Ishikawa (cell line): ENCODE measurements around the gene PLA2G15.

Source experiments
- CREB1 ChIP-seq: IDR thresholded peaks from 2 replicates; pipeline ENCODE4 v1.6.1; 2012; ENCODE audit warnings: low read depth
- EP300 ChIP-seq: IDR thresholded peaks from 2 replicates; pipeline ENCODE4 v1.6.1; 2012; ENCODE audit warnings: borderline replicate concordance
- FOXM1 ChIP-seq: IDR thresholded peaks from 2 replicates; pipeline ENCODE4 v1.6.1; 2012; ENCODE audit warnings: low read depth, borderline replicate concordance
- NFIC ChIP-seq: IDR thresholded peaks from 2 replicates; pipeline ENCODE4 v1.6.1; 2012
- RAD21 ChIP-seq: IDR thresholded peaks from 2 replicates; pipeline ENCODE4 v1.6.1; 2012; ENCODE audit warnings: low read depth
- TCF12 ChIP-seq: IDR thresholded peaks from 2 replicates; pipeline ENCODE4 v1.6.1; 2012; ENCODE audit warnings: low read depth
- YY1 ChIP-seq: IDR thresholded peaks from 2 replicates; pipeline ENCODE4 v1.6.1; 2012; ENCODE audit warnings: low read depth
- TF ChIP-seq, protein P1 (sequence below): IDR thresholded peaks from 2 replicates; pipeline ENCODE4 v1.6.1; 2012
- TF ChIP-seq, protein P2 (sequence below): IDR thresholded peaks from 2 replicates; pipeline ENCODE4 v1.6.1; 2012; ENCODE audit warnings: low read depth, mild to moderate bottlenecking

DNA sequence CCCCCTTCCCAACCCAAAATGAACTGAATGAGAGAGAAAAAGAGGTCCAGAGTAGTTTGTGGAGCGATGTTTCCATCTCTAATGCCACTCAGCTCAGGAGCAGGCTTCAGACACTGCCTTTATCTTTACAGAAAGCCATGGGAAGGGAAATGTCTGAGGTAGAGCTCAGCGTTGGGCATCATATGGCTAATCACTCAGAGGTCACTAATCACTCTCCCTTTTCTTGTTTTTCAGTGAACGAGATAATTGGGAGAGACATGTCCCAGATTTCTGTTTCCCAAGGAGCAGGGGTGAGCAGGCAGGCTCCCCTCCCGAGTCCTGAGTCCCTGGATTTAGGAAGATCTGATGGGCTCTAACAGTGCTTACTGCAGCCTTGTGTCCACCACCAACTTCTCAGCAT lies 19.1 kb upstream of the PLA2G15 start:
- TF ChIP-seq CREB1 (no peak), RAD21 (no peak), FOXM1 (no peak), NFIC (no peak), EP300 (no peak), YY1 (no peak), TCF12 (no peak)
- TF ChIP-seq, protein P1, sequence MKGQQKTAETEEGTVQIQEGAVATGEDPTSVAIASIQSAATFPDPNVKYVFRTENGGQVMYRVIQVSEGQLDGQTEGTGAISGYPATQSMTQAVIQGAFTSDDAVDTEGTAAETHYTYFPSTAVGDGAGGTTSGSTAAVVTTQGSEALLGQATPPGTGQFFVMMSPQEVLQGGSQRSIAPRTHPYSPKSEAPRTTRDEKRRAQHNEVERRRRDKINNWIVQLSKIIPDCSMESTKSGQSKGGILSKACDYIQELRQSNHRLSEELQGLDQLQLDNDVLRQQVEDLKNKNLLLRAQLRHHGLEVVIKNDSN, result no peak
- TF ChIP-seq, protein P2, sequence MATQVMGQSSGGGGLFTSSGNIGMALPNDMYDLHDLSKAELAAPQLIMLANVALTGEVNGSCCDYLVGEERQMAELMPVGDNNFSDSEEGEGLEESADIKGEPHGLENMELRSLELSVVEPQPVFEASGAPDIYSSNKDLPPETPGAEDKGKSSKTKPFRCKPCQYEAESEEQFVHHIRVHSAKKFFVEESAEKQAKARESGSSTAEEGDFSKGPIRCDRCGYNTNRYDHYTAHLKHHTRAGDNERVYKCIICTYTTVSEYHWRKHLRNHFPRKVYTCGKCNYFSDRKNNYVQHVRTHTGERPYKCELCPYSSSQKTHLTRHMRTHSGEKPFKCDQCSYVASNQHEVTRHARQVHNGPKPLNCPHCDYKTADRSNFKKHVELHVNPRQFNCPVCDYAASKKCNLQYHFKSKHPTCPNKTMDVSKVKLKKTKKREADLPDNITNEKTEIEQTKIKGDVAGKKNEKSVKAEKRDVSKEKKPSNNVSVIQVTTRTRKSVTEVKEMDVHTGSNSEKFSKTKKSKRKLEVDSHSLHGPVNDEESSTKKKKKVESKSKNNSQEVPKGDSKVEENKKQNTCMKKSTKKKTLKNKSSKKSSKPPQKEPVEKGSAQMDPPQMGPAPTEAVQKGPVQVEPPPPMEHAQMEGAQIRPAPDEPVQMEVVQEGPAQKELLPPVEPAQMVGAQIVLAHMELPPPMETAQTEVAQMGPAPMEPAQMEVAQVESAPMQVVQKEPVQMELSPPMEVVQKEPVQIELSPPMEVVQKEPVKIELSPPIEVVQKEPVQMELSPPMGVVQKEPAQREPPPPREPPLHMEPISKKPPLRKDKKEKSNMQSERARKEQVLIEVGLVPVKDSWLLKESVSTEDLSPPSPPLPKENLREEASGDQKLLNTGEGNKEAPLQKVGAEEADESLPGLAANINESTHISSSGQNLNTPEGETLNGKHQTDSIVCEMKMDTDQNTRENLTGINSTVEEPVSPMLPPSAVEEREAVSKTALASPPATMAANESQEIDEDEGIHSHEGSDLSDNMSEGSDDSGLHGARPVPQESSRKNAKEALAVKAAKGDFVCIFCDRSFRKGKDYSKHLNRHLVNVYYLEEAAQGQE, result no peak
